HFFc6 (cell line): ENCODE data around the gene AVPR1B. TPM values are rescaled to one million over a fixed set of nuclear protein-coding genes. Genes with fewer than 3 reads are reported as not detected.
A peak's percentile ranks its signal among the peaks of the same experiment; 100 is the strongest.

Experiments
- DNase-seq: peaks from one replicate; pipeline ENCODE4 v3.0.0-alpha.2; 2018
- H3K27ac Mint-ChIP-seq: 2 replicates; pipeline ENCODE4 v1.8.0; 2020; ENCODE audit warnings: mild to moderate bottlenecking, mixed read lengths
- H3K27me3 Mint-ChIP-seq: 2 replicates; pipeline ENCODE4 v1.8.0; 2021; ENCODE audit warnings: mild to moderate bottlenecking, moderate library complexity, mixed read lengths; ENCODE audit not compliant: insufficient read depth
- H3K36me3 Mint-ChIP-seq: 2 replicates; pipeline ENCODE4 v1.8.0; 2021; ENCODE audit warnings: low read depth, mixed read lengths
- H3K4me1 Mint-ChIP-seq: 2 replicates; pipeline ENCODE4 v1.8.0; 2020; ENCODE audit warnings: low read depth, mixed read lengths
- H3K4me3 Mint-ChIP-seq: 2 replicates; pipeline ENCODE4 v1.8.0; 2020; ENCODE audit warnings: mild to moderate bottlenecking, moderate library complexity, mixed read lengths
- H3K9me3 Mint-ChIP-seq: 2 replicates; pipeline ENCODE4 v1.8.0; 2020; ENCODE audit warnings: mild to moderate bottlenecking, mixed read lengths
- total RNA-seq, 6 experiments: library from RNA; stranded (reverse); fragmentation: NEBNext Ultra II Directional; extraction: Animal tissue kit (Norgen Biotek cat#: 25700); gene quantifications; 2 replicates in 1 of 6; 3 replicates in 5 of 6; pipeline ENCODE4 v1.2.3, GENCODE V29; 2021
- TF ChIP-seq, protein P1 (sequence below): fragments of 200-600 bp; sonication (generic); IDR thresholded peaks from 2 replicates; pipeline ENCODE4 v1.5.0; 2021; ENCODE audit warnings: antibody characterized with exemption, mild to moderate bottlenecking

Gene AVPR1B
- total RNA-seq, 6 experiments from 2014 or later = not detected

- TF ChIP-seq, protein P1, sequence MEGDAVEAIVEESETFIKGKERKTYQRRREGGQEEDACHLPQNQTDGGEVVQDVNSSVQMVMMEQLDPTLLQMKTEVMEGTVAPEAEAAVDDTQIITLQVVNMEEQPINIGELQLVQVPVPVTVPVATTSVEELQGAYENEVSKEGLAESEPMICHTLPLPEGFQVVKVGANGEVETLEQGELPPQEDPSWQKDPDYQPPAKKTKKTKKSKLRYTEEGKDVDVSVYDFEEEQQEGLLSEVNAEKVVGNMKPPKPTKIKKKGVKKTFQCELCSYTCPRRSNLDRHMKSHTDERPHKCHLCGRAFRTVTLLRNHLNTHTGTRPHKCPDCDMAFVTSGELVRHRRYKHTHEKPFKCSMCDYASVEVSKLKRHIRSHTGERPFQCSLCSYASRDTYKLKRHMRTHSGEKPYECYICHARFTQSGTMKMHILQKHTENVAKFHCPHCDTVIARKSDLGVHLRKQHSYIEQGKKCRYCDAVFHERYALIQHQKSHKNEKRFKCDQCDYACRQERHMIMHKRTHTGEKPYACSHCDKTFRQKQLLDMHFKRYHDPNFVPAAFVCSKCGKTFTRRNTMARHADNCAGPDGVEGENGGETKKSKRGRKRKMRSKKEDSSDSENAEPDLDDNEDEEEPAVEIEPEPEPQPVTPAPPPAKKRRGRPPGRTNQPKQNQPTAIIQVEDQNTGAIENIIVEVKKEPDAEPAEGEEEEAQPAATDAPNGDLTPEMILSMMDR = no peak
- H3K4me1 Mint-ChIP-seq = no peaks in the 10 kb centered on the region
- DNase-seq = no peak
- peaks cover 9% of the 10 kb centered on the region; the same call in 1 of the 2 replicates for H3K36me3 Mint-ChIP-seq
- H3K27ac Mint-ChIP-seq = no peak overlapping the region
- peaks cover 14% of the 10 kb centered on the region for H3K9me3 Mint-ChIP-seq
- no peak overlapping the region for H3K4me3 Mint-ChIP-seq
- peaks cover 22% of the 10 kb centered on the region for H3K27me3 Mint-ChIP-seq
Observed at GRCh38 chr1:206120406-206120805, 3.2 kb upstream of the AVPR1B start.

GRCh38 chr1:206116873-206117150 lies 376 bp downstream of the AVPR1B start:
- TF ChIP-seq, protein P1 = no peak
- no peak overlapping the region for H3K27ac Mint-ChIP-seq
- H3K36me3 Mint-ChIP-seq = peaks cover 9% of the 10 kb centered on the region; the same call in 1 of the 2 replicates
- peaks cover 9% of the 10 kb centered on the region for H3K9me3 Mint-ChIP-seq
- peaks cover 23% of the 10 kb centered on the region for H3K27me3 Mint-ChIP-seq
- no peaks in the 10 kb centered on the region for H3K4me1 Mint-ChIP-seq
- peak overlapping the region; percentile 3; the same call in 1 of the 2 replicates for H3K4me3 Mint-ChIP-seq
- DNase-seq = no peak

DNA sequence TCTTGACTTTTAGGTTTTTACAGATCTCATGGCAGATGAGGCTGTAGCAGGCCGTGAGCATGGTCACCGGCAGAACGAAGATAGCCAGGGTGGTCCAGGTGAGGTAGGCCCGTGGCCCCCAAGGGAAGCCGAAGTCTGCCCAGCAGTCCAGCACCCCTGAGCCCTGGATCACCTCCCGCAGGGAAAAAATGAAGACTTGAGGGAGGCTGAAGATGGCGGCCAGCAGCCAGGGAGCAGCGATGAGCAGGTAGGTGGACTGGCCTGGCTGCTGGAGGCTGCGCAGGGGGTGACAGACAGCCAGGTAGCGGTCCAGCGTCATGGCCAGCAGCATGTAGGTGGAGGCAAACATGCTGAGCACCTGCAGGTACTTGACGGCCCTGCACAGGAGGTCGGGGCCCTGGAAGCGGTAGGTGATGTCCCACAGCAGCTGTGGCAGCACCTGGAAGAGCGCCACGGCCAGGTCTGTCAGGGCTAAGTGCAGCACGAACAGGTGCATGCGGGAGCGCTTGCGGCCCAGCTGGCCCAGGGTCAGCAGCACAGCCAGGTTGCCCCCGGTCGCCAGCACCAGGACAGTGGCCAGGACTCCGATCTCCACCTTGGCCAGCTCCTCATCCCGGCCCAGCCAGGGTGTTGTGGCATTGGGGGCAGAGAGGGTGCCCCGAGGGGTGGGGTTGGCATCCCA lies 856 bp downstream of the AVPR1B start:
- Mint-ChIP-seq H3K27me3 (peaks cover 27% of the 10 kb centered on the region), H3K4me3 (no peak overlapping the region), H3K4me1 (no peaks in the 10 kb centered on the region), H3K9me3 (peaks cover 4% of the 10 kb centered on the region), H3K27ac (no peak overlapping the region), H3K36me3 (peaks cover 4% of the 10 kb centered on the region; the same call in 1 of the 2 replicates)
- TF ChIP-seq, protein P1 = no peak
- DNase-seq = no peak

GRCh38 chr1:206115791-206116190 lies 1.4 kb downstream of the AVPR1B start:
- no peak overlapping the region for H3K27ac Mint-ChIP-seq
- TF ChIP-seq, protein P1 = no peak
- peaks cover 29% of the 10 kb centered on the region for H3K27me3 Mint-ChIP-seq
- no peaks in the 10 kb centered on the region for H3K4me1 Mint-ChIP-seq
- H3K9me3 Mint-ChIP-seq = no peaks in the 10 kb centered on the region
- no peak overlapping the region for H3K4me3 Mint-ChIP-seq
- DNase-seq = no peak
- no peaks in the 10 kb centered on the region for H3K36me3 Mint-ChIP-seq

GRCh38 chr1:206114692-206115640 lies 2.2 kb downstream of the AVPR1B start:
- Mint-ChIP-seq H3K9me3 (no peaks in the 10 kb centered on the region), H3K27me3 (peaks cover 34% of the 10 kb centered on the region), H3K4me1 (no peaks in the 10 kb centered on the region), H3K27ac (no peak overlapping the region), H3K4me3 (no peak overlapping the region), H3K36me3 (no peaks in the 10 kb centered on the region)
- TF ChIP-seq, protein P1 = no peak
- DNase-seq = no peak
